NT2/D1 (cell line): ENCODE data around the gene HERC6.

ENCODE experiments used
- DNase-seq: peaks from one replicate; pipeline ENCODE4 v3.0.0-alpha.2; 2011; ENCODE audit warnings: low read depth, low spot score
- H3K27me3 ChIP-seq: 2 replicates; pipeline ENCODE4 v1.6.0; 2011; ENCODE audit warnings: mild to moderate bottlenecking; ENCODE audit not compliant: insufficient read length, insufficient read depth
- H3K36me3 ChIP-seq: 2 replicates; pipeline ENCODE4 v1.6.1; 2011; ENCODE audit warnings: mild to moderate bottlenecking, low read length, mixed read lengths; ENCODE audit not compliant: insufficient read depth, insufficient read length
- H3K4me1 ChIP-seq: 2 replicates; pipeline ENCODE4 v1.5.1; 2011; ENCODE audit not compliant: insufficient read depth, insufficient read length
- H3K4me3 ChIP-seq: 2 replicates; pipeline ENCODE4 v1.5.1; 2011; ENCODE audit warnings: low read depth; ENCODE audit not compliant: insufficient read length
- H3K9ac ChIP-seq: 2 replicates; pipeline ENCODE4 v1.6.0; 2011; ENCODE audit warnings: low read depth; ENCODE audit not compliant: insufficient read length
- H3K9me3 ChIP-seq: 2 replicates; pipeline ENCODE4 v1.5.1; 2011; ENCODE audit warnings: mild to moderate bottlenecking, low read length; ENCODE audit not compliant: insufficient read depth
- SUZ12 ChIP-seq: IDR thresholded peaks from 2 replicates; pipeline ENCODE4 v1.6.1; 2011; ENCODE audit not compliant: insufficient read length, insufficient read depth; ENCODE audit errors: extremely low read depth
- YY1 ChIP-seq: IDR thresholded peaks from 2 replicates; pipeline ENCODE4 v1.6.1; 2011; ENCODE audit not compliant: insufficient read length, insufficient read depth
- ZNF274 ChIP-seq: IDR thresholded peaks from 2 replicates; pipeline ENCODE4 v1.6.1; 2011; ENCODE audit warnings: mild to moderate bottlenecking, low read depth, low read length

The HERC6 gene

DNA sequence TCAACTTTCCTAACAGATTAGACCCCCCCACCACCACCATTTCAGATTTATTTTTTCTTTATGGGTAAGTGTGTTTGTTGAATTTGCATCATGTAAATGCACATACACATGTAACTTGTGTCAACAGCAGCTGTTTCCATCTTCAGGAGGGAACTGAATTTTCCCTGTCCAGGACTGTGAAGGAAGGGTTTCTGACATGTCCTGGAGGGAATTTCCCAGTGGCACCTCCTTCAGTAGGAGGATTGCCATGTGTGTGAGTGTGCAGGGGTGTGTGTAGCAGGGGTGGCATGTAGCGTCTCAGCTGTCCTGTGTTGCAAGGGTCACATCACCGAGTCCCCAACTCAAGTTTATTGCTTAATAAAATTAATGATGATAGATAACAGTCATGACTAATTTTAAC, 19.7 kb downstream of the HERC6 start:
- H3K9me3 ChIP-seq: no peaks in the 10 kb centered on the region
- no peak for TF ChIP-seq ZNF274
- TF ChIP-seq SUZ12: no peak
- TF ChIP-seq YY1: no peak
- H3K9ac ChIP-seq: no peak overlapping the region
- no peak for DNase-seq
- no peaks in the 10 kb centered on the region for H3K27me3 ChIP-seq
- peaks cover 3% of the 10 kb centered on the region for H3K36me3 ChIP-seq
- no peaks in the 10 kb centered on the region for H3K4me1 ChIP-seq
- H3K4me3 ChIP-seq: no peak overlapping the region

DNA sequence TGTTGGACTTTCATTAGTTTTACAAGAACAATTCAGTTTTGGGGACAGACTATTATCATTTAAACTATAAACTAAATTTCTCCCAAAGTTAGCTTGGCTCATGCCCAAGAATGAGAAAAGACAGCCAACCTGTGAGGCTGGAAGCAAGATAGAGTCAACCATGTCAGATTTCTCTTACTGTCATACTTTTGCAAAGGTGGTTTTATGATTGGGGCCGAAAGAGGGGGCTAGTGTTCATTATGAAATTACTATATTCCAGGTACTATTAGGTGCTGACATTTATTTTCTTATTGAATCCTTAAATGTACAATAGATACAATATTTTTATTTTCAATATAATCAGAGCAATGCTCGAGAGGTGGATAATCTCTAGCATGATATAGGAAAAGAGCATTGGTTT, 30.6 kb downstream of the HERC6 start:
- TF ChIP-seq ZNF274 (no peak), SUZ12 (no peak), YY1 (no peak)
- Histone ChIP-seq H3K36me3 (no peaks in the 10 kb centered on the region), H3K9me3 (no peaks in the 10 kb centered on the region), H3K4me3 (no peak overlapping the region), H3K9ac (no peak overlapping the region), H3K27me3 (no peaks in the 10 kb centered on the region), H3K4me1 (no peaks in the 10 kb centered on the region)
- DNase-seq: no peak

DNA sequence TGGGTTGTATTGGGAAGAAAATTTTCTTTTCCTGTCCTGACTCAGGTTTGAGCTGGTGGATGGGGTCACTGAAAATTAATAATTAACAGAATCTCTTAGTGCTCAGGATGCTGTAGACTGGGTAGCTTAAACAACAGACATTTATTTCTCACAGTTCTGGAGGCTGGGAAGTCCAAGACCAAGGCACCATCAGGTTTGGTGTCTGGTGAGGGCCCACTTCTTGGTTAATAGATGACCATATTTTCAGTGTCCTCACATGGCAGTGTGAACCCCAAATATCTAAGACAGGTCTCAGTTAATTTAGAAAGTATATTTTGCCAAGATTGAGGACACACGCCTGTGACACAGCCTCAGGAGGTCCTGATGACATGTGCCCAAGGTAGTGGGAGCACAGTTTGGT, 31.1 kb downstream of the HERC6 start:
- H3K9me3 ChIP-seq: no peaks in the 10 kb centered on the region
- H3K4me3 ChIP-seq: no peak overlapping the region
- no peak for DNase-seq
- H3K9ac ChIP-seq: no peak overlapping the region
- TF ChIP-seq SUZ12 (no peak), YY1 (no peak), ZNF274 (no peak)
- no peaks in the 10 kb centered on the region for H3K27me3 ChIP-seq
- H3K4me1 ChIP-seq: no peaks in the 10 kb centered on the region
- H3K36me3 ChIP-seq: no peaks in the 10 kb centered on the region

DNA sequence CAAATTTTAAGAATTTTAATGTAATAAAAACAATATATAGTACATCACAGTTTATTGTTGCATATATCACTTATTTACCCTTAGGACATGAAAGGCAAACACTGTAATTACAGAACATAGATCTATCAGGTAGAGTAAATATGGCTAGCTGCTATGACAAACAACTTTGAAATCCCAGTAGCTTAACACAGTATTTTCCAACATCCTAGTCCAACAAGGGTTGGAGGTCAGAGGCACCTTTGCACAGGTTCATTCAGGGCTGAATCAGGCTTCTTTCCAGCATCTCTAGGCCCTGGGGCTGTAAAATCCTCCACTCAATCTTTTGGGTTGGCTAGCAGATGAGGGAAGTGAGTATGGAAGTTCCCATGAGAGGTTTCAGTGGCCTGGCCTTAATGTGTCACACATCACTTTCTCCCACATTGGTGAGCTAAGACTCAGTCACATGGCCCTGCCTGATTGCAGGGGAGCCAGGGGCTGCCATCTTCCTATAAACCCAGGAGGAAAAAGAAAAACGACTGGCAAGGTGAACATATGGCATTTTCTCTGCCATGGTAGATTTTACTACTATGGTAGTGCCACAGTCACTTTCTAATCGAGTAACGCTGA, 32.9 kb downstream of the HERC6 start:
- DNase-seq: no peak
- no peaks in the 10 kb centered on the region for H3K4me1 ChIP-seq
- H3K9ac ChIP-seq: no peak overlapping the region
- H3K36me3 ChIP-seq: peaks cover 6% of the 10 kb centered on the region
- no peak overlapping the region for H3K4me3 ChIP-seq
- TF ChIP-seq ZNF274: no peak
- no peak for TF ChIP-seq SUZ12
- TF ChIP-seq YY1: no peak
- H3K27me3 ChIP-seq: no peaks in the 10 kb centered on the region
- H3K9me3 ChIP-seq: no peaks in the 10 kb centered on the region

- no peak for DNase-seq
- no peaks in the 10 kb centered on the region for H3K9me3 ChIP-seq
Measured at GRCh38 chr4:88413801-88414200, 35.1 kb downstream of the HERC6 start.

GRCh38 chr4:88414755-88415154, 36.1 kb downstream of the HERC6 start:
- H3K4me3 ChIP-seq: no peak overlapping the region
- no peaks in the 10 kb centered on the region for H3K4me1 ChIP-seq
- DNase-seq: no peak
- no peak for TF ChIP-seq SUZ12
- TF ChIP-seq YY1: no peak
- TF ChIP-seq ZNF274: no peak
- no peak overlapping the region for H3K9ac ChIP-seq
- no peaks in the 10 kb centered on the region for H3K27me3 ChIP-seq
- peaks cover 6% of the 10 kb centered on the region for H3K36me3 ChIP-seq
- H3K9me3 ChIP-seq: no peaks in the 10 kb centered on the region

More at GRCh38 chr4:88413801-88414200, 35.1 kb downstream of the HERC6 start:
- Histone ChIP-seq H3K4me1 (no peaks in the 10 kb centered on the region), H3K9ac (no peak overlapping the region), H3K4me3 (no peak overlapping the region), H3K27me3 (no peaks in the 10 kb centered on the region), H3K36me3 (peaks cover 6% of the 10 kb centered on the region)
- TF ChIP-seq SUZ12 (no peak), YY1 (no peak), ZNF274 (no peak)

DNA sequence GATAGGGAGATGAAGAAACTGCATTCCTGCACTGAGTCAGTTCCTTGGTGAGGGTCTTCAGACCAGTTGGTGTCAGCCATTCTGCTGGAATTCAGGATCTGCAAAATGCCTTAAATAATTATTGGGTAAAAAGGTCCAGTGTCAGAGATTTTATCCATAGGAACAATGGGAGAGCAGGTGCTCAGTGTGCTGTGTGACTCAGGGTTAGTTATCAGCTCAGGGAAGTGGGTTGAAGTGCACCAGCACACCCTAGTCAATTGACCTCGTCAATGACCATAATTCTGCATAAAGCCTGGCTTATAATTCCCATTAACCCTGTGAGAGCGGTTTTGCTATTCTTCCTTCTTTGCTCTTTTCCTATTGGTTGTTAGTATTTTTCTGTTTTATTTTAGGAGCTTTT, 37.3 kb downstream of the HERC6 start:
- no peak for DNase-seq
- H3K4me3 ChIP-seq: no peak overlapping the region
- no peaks in the 10 kb centered on the region for H3K4me1 ChIP-seq
- no peaks in the 10 kb centered on the region for H3K9me3 ChIP-seq
- no peak overlapping the region for H3K9ac ChIP-seq
- no peak for TF ChIP-seq SUZ12
- peaks cover 6% of the 10 kb centered on the region for H3K36me3 ChIP-seq
- H3K27me3 ChIP-seq: no peaks in the 10 kb centered on the region
